ENCODE results near the gene CCDC88B. TPM values are rescaled to one million over a fixed set of nuclear protein-coding genes. Genes with fewer than 3 reads are reported as not detected.
A peak's percentile ranks its signal among the peaks of the same experiment; 100 is the strongest.

The CCDC88B gene
- total RNA-seq, 1 experiment from 2014 or later: 0.63 TPM

DNA sequence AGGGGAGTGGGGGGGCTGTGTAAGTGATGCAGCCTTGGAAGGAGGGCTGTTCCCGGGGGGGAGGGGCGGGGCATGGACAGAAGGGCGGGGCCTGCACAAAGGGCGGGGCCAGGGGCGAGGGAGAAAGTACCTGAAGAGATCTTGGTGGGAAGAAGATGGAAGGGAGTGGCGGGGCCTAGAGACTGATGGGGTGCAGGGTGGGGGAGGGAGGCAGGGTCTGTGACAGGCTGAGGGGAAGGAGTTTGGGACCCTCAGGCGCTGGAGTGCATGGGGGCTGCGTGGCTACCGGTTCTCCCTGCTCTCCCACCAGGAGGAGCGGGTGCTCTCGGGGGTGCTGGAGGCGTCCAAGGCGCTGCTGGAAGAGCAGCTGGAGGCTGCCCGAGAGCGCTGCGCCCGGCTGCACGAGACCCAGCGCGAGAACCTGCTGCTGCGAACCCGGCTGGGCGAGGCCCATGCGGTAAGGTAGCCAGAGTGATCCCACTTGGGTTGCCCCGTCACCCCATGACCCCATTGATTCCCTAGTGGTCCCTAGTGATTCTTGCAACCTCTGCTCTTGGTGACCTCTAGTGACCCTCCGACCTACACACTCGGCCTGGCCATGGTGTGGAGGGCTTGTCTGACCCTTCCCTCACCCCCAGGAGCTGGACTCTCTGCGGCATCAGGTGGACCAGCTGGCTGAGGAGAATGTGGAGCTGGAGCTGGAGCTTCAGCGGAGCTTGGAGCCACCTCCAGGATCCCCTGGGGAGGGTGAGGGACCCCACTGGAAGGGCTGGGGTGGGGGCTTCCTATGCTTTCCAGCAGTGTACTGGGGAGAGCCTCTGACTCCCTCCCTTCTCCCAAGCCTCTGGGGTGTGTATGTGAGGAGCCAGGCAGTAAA, 3.1 kb downstream of the CCDC88B start:
- no peak for DNase-seq (ENCODE audit: low read depth)

- DNase-seq (ENCODE audit: low read depth): no peak
These were observed 4.0 kb downstream of the CCDC88B start for GRCh38 chr11:64343767-64344559.

GRCh38 chr11:64344787-64345186, 4.8 kb downstream of the CCDC88B start:
- DNase-seq (ENCODE audit: low read depth): no peak

- DNase-seq (ENCODE audit: low read depth): no peak
These were observed 7.3 kb downstream of the CCDC88B start for GRCh38 chr11:64347193-64347867.

DNA sequence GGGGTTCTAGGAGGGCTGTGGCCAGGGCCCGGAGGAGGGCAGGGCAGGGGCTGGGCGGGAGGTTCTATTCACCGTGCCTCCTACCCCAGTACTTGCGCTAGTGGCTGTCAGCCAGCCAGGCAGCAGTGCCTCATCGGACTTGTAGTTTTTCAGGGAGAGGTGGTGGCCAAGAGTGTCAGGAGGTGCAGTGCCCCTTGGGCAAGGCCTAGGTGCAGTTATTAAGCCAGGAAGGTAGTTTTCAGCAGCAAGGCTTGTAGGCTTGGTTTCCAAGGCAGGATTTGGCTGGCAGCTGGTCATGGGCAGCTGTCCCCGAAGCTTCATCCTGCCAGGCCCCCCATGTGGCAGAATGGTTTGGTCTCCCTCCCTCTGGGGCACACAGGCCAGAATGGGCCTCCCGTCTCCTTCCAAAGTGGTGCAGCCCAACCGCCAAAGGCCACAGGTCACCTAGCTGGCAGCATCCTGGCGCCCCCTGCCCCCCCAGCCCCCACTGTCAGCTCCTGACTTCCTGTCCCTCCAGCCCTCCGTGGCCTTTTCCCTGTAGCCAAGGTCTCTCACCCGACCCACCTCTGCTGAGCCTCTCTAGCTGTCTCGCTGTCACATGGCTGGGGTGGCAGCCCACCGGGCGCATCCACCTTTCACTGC, 8.5 kb downstream of the CCDC88B start:
- DNase-seq (ENCODE audit: low read depth): peak; percentile 48

DNA sequence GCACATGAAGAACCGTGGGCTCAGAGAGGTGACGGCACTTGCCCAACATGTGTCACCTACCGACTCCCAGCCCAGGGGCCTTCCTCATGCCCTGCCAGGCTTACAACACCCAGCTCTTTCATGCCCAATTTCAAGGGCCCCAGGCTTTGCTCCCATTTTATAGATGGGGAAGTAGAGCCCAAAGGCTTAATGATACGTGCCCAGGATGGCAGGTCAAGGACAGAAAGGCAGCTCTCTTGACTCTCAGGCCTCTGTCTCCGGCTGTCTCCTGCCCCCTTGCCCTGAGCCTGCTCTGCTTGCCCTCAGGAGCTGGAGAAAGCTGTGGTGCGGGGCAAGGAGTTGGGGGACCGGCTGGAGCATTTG, 9.0 kb downstream of the CCDC88B start:
- no peak for DNase-seq (ENCODE audit: low read depth)

- DNase-seq (ENCODE audit: low read depth): no peak
These were observed 9.4 kb downstream of the CCDC88B start for GRCh38 chr11:64349404-64349803.

DNA sequence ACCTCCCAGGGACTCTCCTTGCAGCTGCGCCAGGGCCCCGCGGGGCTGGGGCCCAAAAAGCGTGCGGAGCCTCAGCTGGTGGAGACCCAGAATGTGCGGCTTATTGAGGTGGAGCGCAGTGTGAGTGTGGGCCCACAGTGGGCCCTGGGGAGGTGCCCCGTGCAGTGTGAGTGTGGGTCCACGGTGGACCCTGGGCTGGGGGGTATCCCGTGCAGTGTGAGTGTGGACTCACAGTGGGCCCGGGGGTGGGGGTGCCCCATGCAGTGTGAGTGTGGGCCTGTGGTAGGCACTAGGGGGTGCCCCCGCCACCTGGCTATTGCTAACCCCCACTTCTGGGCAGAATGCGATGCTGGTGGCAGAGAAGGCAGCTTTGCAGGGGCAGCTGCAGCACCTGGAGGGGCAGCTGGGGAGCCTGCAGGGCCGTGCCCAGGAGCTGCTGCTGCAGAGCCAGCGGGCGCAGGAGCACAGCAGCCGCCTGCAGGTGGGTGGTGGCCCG, 11.2 kb downstream of the CCDC88B start:
- DNase-seq (ENCODE audit: low read depth): no peak

DNA sequence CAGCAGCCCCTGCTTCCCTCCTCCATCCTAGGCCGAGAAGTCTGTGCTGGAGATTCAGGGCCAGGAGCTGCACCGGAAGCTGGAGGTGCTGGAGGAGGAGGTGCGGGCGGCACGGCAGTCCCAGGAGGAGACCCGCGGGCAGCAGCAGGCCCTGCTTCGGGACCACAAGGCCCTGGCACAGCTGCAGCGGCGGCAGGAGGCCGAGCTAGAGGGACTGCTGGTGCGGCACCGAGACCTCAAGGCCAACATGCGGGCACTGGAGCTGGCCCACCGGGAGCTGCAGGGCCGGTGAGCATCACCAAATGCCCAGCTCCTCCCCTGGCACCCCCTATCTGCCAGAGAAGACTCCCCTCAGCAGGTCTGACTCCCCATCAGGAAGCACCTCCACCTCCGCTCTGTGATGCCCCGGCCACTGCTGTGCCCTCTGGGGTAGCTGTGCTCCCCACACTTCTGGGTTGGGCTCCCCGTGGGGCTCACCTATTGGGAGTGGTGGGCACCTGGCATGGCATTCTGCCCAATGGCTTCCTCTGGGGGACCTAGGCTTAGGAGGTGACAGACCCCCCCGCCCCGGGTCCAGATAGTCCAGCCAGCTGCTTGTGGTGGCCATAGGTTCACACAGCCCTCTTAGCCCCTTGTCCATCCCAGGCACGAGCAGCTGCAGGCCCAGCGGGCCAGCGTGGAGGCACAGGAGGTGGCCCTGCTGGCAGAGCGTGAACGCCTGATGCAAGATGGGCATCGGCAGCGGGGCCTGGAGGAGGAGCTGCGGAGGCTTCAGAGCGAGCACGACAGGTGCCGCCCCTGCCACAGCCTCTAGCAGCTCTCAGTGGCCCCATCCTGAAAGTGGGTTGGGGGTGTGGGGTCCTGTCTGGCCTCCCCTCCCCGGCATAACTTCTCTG, 12.3 kb downstream of the CCDC88B start:
- DNase-seq (ENCODE audit: low read depth): peak; percentile 37

DNA sequence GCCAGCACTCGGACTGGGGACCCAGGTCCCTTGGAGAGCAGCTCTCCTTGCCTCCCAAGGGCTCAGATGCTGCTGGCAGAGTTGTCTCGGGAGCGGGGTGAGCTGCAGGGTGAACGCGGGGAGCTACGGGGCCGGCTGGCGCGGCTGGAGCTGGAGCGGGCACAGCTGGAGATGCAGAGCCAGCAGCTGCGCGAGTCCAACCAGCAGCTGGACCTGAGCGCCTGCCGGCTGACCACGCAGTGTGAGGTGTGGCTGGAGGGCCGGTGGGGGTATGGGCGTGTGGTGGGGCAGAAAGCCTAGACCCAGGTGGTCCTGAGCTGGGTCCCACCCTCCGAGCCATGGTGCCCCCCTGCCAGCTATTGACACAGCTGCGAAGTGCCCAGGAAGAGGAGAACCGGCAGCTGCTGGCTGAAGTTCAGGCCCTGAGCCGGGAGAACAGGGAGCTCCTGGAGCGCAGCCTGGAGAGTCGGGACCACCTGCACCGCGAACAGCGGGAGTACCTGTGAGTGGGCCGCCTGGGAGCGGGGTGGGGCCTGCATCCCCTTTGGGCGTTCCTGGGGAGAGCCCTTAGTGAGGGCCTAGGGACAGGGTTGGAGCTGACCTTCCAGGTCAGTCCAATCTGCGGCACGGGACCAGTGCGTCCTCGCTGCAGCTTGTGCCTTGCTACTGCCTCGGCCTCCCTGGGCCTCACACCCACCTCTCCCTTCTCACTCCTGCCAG, 13.2 kb downstream of the CCDC88B start:
- peak; percentile 45 for DNase-seq (ENCODE audit: low read depth)

DNA sequence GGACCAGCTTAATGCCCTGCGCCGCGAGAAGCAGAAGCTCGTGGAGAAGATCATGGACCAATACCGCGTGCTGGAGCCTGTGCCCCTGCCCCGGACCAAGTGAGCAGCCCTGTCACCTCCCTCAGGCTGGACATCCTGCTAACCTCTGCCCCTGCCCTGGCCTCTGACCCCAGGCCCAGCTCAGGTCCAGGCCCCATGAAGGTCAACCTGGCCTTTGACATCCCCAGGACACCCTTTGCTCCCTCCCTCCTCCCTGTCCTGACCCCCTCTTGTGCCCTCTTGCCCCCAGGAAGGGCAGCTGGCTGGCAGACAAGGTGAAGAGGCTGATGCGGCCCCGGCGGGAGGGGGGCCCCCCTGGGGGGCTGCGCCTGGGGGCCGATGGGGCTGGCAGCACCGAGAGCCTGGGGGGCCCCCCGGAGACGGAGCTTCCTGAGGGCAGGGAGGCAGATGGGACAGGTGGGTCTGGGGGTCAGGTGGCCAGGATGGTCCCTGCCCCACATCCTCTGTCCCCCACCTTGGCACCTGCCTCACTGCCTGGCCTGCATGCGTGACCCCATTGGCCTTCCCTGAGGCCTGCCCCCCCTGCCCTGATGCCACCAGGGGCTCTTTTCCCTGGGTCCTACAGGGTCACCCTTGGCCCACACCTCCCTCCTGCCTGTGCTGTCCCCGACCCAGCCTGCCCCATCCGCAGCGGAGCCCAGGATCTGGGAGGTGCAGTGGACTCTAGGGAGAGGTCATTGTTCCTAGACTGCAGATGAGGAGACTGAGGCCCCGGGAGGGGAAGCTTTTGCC, 13.9 kb downstream of the CCDC88B start:
- no peak for DNase-seq (ENCODE audit: low read depth)

DNA sequence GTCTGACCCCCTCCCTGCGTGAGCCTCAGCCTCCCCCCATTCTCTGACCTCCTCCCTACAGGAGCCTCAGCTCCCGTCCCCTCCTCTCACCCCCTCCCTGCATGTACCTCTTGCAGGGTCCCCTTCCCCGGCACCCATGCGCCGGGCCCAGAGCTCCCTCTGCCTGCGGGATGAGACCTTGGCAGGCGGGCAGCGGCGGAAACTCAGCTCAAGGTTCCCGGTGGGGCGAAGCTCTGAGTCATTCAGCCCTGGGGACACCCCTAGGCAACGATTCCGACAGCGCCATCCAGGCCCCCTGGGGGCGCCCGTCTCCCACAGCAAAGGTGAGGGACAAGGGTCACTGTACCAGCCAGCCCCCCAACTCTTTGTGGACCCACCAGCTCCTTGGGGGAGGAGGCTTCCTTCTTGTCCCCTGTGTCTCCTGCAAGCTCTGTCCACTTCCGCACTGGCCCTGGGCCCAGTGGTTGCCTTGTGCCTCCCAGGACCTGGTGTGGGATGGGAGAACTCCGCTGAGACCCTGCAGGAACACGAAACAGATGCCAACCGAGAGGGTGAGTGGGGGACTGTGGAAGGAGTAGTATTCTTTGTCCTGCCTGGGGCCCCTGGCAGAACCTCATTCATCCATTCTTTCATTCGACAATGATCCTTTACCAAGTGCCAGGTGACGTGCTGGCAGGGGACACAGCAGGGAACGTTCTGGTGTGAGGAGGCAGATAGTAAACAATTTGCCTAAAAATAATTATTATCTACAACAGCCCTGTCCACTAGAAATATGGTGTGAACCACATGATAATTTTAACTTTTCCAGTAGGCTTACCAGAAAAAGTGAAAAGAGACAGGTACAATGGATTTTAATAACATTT, 15.3 kb downstream of the CCDC88B start:
- DNase-seq (ENCODE audit: low read depth): peak; percentile 81

DNA sequence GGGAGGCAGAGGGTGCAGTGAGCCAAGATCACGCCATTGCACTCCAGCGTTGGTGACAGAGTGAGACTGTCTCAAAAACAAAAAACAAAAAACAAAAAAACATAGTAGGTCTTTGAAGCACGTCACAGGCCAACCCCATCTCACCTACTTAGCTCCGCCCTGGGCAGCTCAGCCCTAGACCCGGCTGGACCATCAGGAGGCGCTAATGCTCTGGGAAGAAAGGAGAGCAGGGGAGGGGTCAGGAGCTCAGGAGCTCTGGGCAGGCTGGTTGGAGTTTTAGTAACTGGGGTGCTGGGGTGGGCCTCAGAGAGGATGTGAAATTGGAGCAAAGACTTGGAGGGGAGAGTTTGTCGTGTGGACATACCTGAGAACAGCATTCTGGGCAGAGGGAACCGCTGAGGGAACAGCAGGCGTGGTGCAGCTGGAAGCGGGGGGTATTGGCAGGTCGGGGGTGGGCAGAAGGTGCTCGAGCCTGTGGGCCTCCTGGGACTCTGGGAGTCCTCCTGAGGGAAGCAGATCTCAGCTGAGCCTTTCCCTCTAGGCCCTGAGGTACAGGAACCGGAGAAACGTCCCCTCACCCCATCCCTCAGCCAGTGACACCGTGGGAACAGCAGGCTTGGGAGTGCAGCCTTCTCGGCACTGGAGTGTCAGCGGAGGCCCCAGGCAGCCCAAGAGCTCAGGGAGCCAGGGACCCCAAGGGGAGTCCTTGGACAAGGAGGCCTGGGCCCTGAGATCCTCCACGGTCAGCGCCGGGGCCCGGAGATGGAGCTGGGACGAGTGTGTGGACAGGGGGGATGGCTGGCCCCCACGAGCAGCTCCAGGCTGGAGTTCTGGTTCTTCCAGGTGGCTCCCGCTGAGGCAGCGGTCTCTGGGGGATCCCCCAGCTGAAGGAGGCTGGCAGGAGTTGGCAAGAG, 16.8 kb downstream of the CCDC88B start:
- DNase-seq (ENCODE audit: low read depth): peak; percentile 38

DNA sequence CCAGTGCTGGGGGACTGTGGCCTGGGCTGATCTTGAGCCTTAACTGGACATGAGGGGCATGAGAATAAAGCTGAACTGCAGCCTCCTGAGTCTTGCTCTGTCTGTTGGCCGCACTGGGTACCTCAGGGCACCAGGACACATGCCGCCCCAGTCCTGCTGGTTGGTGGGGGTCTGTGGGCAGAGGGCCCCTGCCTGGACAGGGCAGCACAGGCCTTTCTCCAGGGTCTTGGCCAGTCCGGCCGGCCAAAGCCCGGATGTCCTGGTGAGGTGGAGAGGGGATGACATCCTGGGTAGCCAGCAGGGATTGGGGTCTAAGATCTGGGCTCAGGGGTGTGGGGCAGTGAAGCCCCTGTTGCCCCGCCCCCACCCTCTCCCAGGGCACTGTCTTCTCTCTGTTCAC, 17.4 kb downstream of the CCDC88B start:
- no peak for DNase-seq (ENCODE audit: low read depth)

- DNase-seq (ENCODE audit: low read depth): no peak
These were observed 18.0 kb downstream of the CCDC88B start for GRCh38 chr11:64357904-64358535.

DNA sequence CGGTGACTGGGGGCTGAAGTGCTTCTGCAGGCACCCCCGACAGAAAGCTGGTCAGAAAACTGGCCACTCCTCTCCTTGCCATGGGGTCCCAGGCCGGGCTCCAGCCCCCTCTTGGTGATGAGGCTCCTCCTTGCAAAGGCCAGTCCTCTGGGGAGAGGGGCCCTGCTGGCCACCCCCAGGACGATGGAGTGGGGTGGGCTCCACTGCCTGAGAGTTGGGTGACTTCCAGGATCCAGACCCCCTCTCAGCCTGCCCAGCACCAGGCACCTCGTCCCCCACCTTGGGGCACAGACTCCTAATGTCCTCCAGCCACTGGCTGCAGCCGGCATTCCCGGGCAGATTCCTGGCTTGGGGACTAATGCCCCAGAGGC, 18.5 kb downstream of the CCDC88B start:
- DNase-seq (ENCODE audit: low read depth): no peak

Measured in LHCN-M2 (cell line).